GM06990 (cell line): ENCODE results near the gene TEX53.

Experiments
- DNase-seq: peaks from one replicate; pipeline ENCODE4 v3.0.0-alpha.2; 2011; ENCODE audit not compliant: insufficient read length; ENCODE audit errors: extremely low read depth
- H3K27me3 ChIP-seq: replicated peaks from 2 replicates; pipeline ENCODE4 v1.6.0; 2011; ENCODE audit warnings: low read length; ENCODE audit not compliant: control insufficient read depth, insufficient read depth
- H3K36me3 ChIP-seq: 2 replicates; pipeline ENCODE4 v1.5.1; 2011; ENCODE audit warnings: low read length; ENCODE audit not compliant: control insufficient read depth, insufficient read depth
- H3K4me3 ChIP-seq: replicated peaks from 2 replicates; pipeline ENCODE4 v1.5.1; 2011; ENCODE audit warnings: low read depth, mild to moderate bottlenecking, control low read depth, low read length
- CTCF ChIP-seq: IDR thresholded peaks from 2 replicates; pipeline ENCODE4 v1.5.1; 2011; ENCODE audit warnings: low read length, control low read depth, mild to moderate bottlenecking, inconsistent platforms; ENCODE audit not compliant: insufficient read depth, poor library complexity, severe bottlenecking

The TEX53 gene

DNA sequence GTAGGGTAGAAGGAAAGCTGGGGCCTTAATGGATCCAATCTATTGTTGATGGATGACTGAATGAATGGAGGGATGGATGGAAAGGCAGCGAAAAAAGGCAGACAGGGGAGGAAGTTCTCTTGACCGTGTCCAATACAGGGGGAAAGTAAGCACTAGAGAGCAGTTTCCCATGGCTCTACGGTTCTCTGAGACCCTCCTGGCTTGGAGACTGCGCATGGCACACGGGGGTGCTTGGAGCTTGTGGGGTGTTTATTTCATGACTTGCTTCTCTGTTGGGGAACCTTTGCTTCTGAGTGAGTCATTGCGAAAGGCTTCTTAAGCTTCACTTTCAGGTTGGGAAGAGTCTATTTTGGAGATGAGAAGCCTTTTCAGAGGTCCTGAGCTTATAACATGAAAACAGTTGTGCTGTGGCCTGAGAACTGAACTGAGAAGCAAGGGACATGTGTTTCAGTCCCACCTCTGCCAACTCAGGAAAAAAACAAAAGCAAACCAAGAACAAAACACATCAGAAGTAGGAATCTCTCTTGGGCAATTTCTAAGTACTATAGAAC lies 37.2 kb upstream of the TEX53 start:
- Histone ChIP-seq H3K4me3 (no peak overlapping the region), H3K36me3 (no peaks in the 10 kb centered on the region), H3K27me3 (peaks cover 4% of the 10 kb centered on the region)
- no peak for TF ChIP-seq CTCF
- DNase-seq = peak; percentile 64

GRCh38 chr9:114694146-114694545 lies 36.5 kb upstream of the TEX53 start:
- peaks cover 4% of the 10 kb centered on the region for H3K27me3 ChIP-seq
- H3K4me3 ChIP-seq = no peak overlapping the region
- no peaks in the 10 kb centered on the region for H3K36me3 ChIP-seq
- DNase-seq = no peak
- TF ChIP-seq CTCF = no peak

DNA sequence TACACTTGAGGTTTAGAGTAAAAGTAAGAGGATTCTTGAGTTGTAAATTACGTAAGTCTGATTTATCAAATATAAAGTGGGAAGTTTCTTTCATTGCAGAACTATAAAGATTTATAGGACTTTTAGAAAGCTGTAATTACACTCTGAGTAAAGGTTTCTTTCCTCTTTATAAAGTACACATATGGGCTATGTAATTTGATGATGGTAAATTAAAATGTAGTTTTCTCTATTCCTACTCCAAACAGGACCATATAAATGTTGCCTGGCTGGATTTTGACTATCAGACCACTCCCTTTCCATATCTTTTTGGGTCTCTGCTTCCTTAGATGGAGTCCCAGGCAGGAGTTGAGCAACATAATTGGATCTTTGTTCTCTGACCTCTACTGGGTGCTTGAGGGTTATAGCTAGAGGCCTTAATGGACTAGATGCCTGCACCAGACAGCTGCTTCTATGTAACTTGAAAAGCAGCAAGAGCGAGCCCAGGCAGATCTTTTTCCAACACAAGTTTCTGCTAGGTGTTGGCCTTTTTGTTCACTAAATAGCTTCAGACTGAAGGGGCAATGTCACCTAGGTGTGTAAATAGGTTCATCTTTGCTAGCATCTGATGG lies 35.7 kb upstream of the TEX53 start:
- Histone ChIP-seq H3K4me3 (no peak overlapping the region), H3K36me3 (no peaks in the 10 kb centered on the region), H3K27me3 (peaks cover 4% of the 10 kb centered on the region)
- no peak for DNase-seq
- no peak for TF ChIP-seq CTCF

GRCh38 chr9:114691956-114692295 lies 34.3 kb upstream of the TEX53 start:
- H3K4me3 ChIP-seq = no peak overlapping the region
- no peak for DNase-seq
- peaks cover 4% of the 10 kb centered on the region for H3K27me3 ChIP-seq
- no peaks in the 10 kb centered on the region for H3K36me3 ChIP-seq
- TF ChIP-seq CTCF = no peak

- peak; percentile 62 for DNase-seq
- no peaks in the 10 kb centered on the region for H3K36me3 ChIP-seq
- TF ChIP-seq CTCF = no peak
- peaks cover 4% of the 10 kb centered on the region for H3K27me3 ChIP-seq
- no peak overlapping the region for H3K4me3 ChIP-seq
Observed at GRCh38 chr9:114691046-114691955, 33.7 kb upstream of the TEX53 start.
